Psoas muscle (tissue), 8 donors: ENCODE results near the gene KIF11. TPM values are rescaled to one million over a fixed set of nuclear protein-coding genes. Genes with fewer than 3 reads are reported as not detected.

Experiments
- ATAC-seq, 4 donors: fragments of 200-7000 bp; cut with Tn5 transposase; one replicate each; pipeline ENCODE4 v1.9.1; 2020; ENCODE audit warnings: moderate library complexity in 3 of 4, mild to moderate bottlenecking in 2 of 4
- DNase-seq, 2 donors: peaks; one replicate each; pipeline ENCODE4 v3.0.0-alpha.2; 2020
- H3K27ac ChIP-seq: fragments of 200-600 bp; one replicate; pipeline ENCODE4 v1.8.0; 2022
- H3K27me3 ChIP-seq, 3 donors: fragments of 200-600 bp in 1 of 3; one replicate each; pipeline versions ENCODE4 v1.6.1 to v1.8.0; 2013 to 2022; ENCODE audit warnings: low read length in 2 of 3, mild to moderate bottlenecking in 2 of 3, moderate library complexity in 1 of 3; ENCODE audit not compliant: insufficient read depth in 3 of 3
- H3K36me3 ChIP-seq, 2 donors: fragments of 200-600 bp in 1 of 2; one replicate each; pipeline versions ENCODE4 v1.6.1 to v1.8.0; 2013 to 2022; ENCODE audit warnings: low read depth in 1 of 2, mild to moderate bottlenecking in 1 of 2, moderate library complexity in 1 of 2; ENCODE audit not compliant: insufficient read depth in 1 of 2
- H3K4me1 ChIP-seq: fragments of 200-600 bp; one replicate; pipeline ENCODE4 v1.8.0; 2022
- H3K4me3 ChIP-seq: fragments of 200-600 bp; one replicate; pipeline ENCODE4 v1.8.0; 2022; ENCODE audit warnings: mild to moderate bottlenecking
- H3K9me3 ChIP-seq: fragments of 200-600 bp; one replicate; pipeline ENCODE4 v1.8.0; 2022
- CTCF ChIP-seq: fragments of 200-600 bp; IDR thresholded peaks from one replicate; pipeline ENCODE4 v1.8.0; 2022; ENCODE audit warnings: antibody characterized with exemption
- WGBS, 3 donors: extraction: QIAGEN DNeasy Blood & Tissue Kit; methylation state at CpG; one replicate each; pipeline versions ENCODE4 v1.1.6 to v1.1.7; 2013; 5-methylcytosine and 5-hydroxymethylcytosine counted together
- intact Hi-C, 2 donors: fragments of 100-400 bp; cut with DNase I; formaldehyde crosslinking; loops; one replicate each; pipeline versions ENCODE4 v1.11.0 to v1.14.2; 2022
- polyA plus RNA-seq, 3 donors: library from polyadenylated mRNA; stranded (reverse); fragments of 200-250 nt; gene quantifications; one replicate each; pipeline ENCODE4 v1.2.3, GENCODE V29; 2013
- total RNA-seq, 4 donors: library from RNA; stranded (reverse); fragmentation: NEBNext Ultra II Directional in 2 of 4; extraction: Animal tissue kit (Norgen Biotek cat#: 25700) in 2 of 4; gene quantifications; one replicate each; pipeline versions ENCODE4 v1.2.1 to v1.2.4, GENCODE V29; 2021 to 2023
- donor health status: healthy with polysubstance abuse.
- donor health status: DM: no; HTN: no; CAD: no; lungs with moderate emphysema.
- donor health status: Bipolar disorder and iron deficiency.
- donor health status: healthy.
- donor health status: DM: yes; HTN: yes; CAD: no.
- donor health status: DM: no; HTN: no; CAD: no.
- donor health status: DM: no; HTN: no; CAD: no.
- donor health status: DM: yes; HTN: yes; CAD: no.

Gene KIF11
- total and polyA plus RNA-seq, 7 donors = 0.08 to 0.40 (median 0.23) TPM

- intact Hi-C loops = loop anchor here in 1 of 2 donors (10.0 kb wide), 1 partner anchor 115 kb away; no protein-coding TSS in a partner anchor
Observed at GRCh38 chr10:92699518-92700381, 106.8 kb downstream of the KIF11 start.

GRCh38 chr10:92702301-92702916 is 109.5 kb downstream of the KIF11 start:
- TF ChIP-seq CTCF = no peak
- DNase-seq (no peak), ATAC-seq (no peak)
- peaks cover 2 to 36% (median 3%) of the 10 kb centered on the region in 3 donors for H3K27me3 ChIP-seq
- H3K27ac ChIP-seq = no peak overlapping the region
- intact Hi-C loops = no loop called here
- no peaks in the 10 kb centered on the region for H3K36me3 ChIP-seq
- WGBS, 3 donors = 52 to 71% (median 57%) methylated on average over 4 of the region's 4 CpGs
- no peaks in the 10 kb centered on the region for H3K9me3 ChIP-seq
- no peak overlapping the region for H3K4me3 ChIP-seq
- peaks cover 8% of the 10 kb centered on the region for H3K4me1 ChIP-seq

More at GRCh38 chr10:92699518-92700381, 106.8 kb downstream of the KIF11 start:
- H3K27me3 ChIP-seq = peaks cover 3 to 57% (median 7%) of the 10 kb centered on the region in 3 donors
- H3K27ac ChIP-seq = no peak overlapping the region
- peaks cover 0 to 10% of the 10 kb centered on the region in 2 donors for H3K36me3 ChIP-seq
- TF ChIP-seq CTCF = no peak
- peak overlapping the region; percentile 60 for H3K4me3 ChIP-seq
- 1 to 2% (median 1%) methylated on average over 32 of the region's 32 CpGs for WGBS, 3 donors
- no peaks in the 10 kb centered on the region for H3K9me3 ChIP-seq
- DNase-seq (no peak), ATAC-seq (peak in 1 of 4 donors; percentile 37)
- H3K4me1 ChIP-seq = peaks cover 11% of the 10 kb centered on the region

Other genes with a start within 250 kb of the KIF11 start
- gene IDE, start 19.0 kb upstream of the KIF11 start, total RNA-seq = 10 to 100 TPM; 48.8 to 69.3 (median 62.2) TPM
- gene IDE, start 19.0 kb upstream of the KIF11 start, polyA plus RNA-seq = 10 to 100 TPM in 2 of 3 donors, 1 to 10 TPM in 1; 9.2 to 30.6 (median 18.7) TPM
- gene HHEX, start 96.8 kb downstream of the KIF11 start, total RNA-seq = 1 to 10 TPM; 1.7 to 3.3 (median 2.6) TPM
- gene HHEX, start 96.8 kb downstream of the KIF11 start, polyA plus RNA-seq = 1 to 10 TPM; 1.5 to 2.0 (median 1.9) TPM